HepG2 (cell line): Measurements from ENCODE around the gene NFKB1. TPM values are rescaled to one million over a fixed set of nuclear protein-coding genes. Genes with fewer than 3 reads are reported as not detected.

Experiments used
- ATAC-seq: fragments of 200-7000 bp; cut with Tn5 transposase; 3 replicates; pipeline ENCODE4 v1.9.1; 2020; ENCODE audit warnings: mild to moderate bottlenecking, moderate library complexity
- BruUV-seq: library from RNA; stranded (reverse); fragments of 400-500 nt; replicated peaks from 2 replicates; lab custom pipeline; 2021; lab: Mats Ljungman, UMichigan
- CTCF ChIA-PET: fragments of 300-600 bp; formaldehyde crosslinking; extraction: SDS; loops from one replicate; lab custom pipeline; 2021; ENCODE audit warnings: low total read pairs, inconsistent platforms, low intra/inter-chr PET ratio; lab: Yijun Ruan, JAX
- POLR2A ChIA-PET: fragments of 350-600 bp; sonication (Branson Sonifier 250); formaldehyde crosslinking; loops from one replicate; lab custom pipeline; 2020; ENCODE audit warnings: antibody characterized with exemption, inconsistent platforms; lab: Yijun Ruan, JAX
- DNase-seq: peaks from one replicate; pipeline ENCODE4 v3.0.0-alpha.2; 2015; ENCODE audit warnings: low spot score
- FAIRE-seq: peaks from 3 replicates; lab custom pipeline; 2011; peaks lifted over from hg19 to GRCh38; lab: Jason Lieb, UNC
- H2AFZ ChIP-seq: one replicate; pipeline ENCODE4 v1.6.1; 2011; ENCODE audit warnings: low read length, inconsistent platforms
- H3K27ac ChIP-seq: fragments of 300-600 bp; 3 replicates; pipeline ENCODE4 v1.8.0; 2011; ENCODE audit warnings: mixed run types, mild to moderate bottlenecking, mixed read lengths, low read length, inconsistent platforms; ENCODE audit not compliant: insufficient read depth; ENCODE audit errors: extremely low read length
- H3K27me3 ChIP-seq, 2 experiments: fragments of 200-600 bp in 1 of 2; 2 replicates in 1 of 2; 3 replicates in 1 of 2; pipeline versions ENCODE4 v1.6.0 to v1.8.0; 2011; ENCODE audit warnings: low read length in 2 of 2, mild to moderate bottlenecking in 2 of 2, moderate library complexity in 2 of 2, inconsistent platforms in 1 of 2; ENCODE audit not compliant: insufficient read depth in 2 of 2, control insufficient read depth in 1 of 2
- H3K36me3 ChIP-seq, 2 experiments: fragments of 200-600 bp in 1 of 2; replicated peaks in 1 of 2; 2 replicates in 1 of 2; 3 replicates in 1 of 2; pipeline versions ENCODE4 v1.5.1 to v1.8.0; 2011; ENCODE audit warnings: low read length in 2 of 2, inconsistent platforms in 1 of 2; ENCODE audit not compliant: insufficient read depth in 2 of 2, control insufficient read depth in 1 of 2
- H3K4me1 ChIP-seq: 2 replicates; pipeline ENCODE4 v1.5.1; 2012; ENCODE audit warnings: low read length, inconsistent platforms; ENCODE audit not compliant: insufficient read depth
- H3K4me2 ChIP-seq: 2 replicates; pipeline ENCODE4 v1.6.0; 2011; ENCODE audit warnings: low read depth, low read length, inconsistent platforms
- H3K4me3 ChIP-seq, 3 experiments: fragments of 200-600 bp in 1 of 3; sonication (generic), shearing (Covaris generic) in 1 of 3; replicated peaks in 1 of 3; 2 replicates each; pipeline ENCODE4 v1.5.1; 2011 to 2016; ENCODE audit warnings: low read length in 3 of 3, inconsistent platforms in 2 of 3, low read depth in 2 of 3, mild to moderate bottlenecking in 2 of 3, control low read depth in 1 of 3, mixed read lengths in 1 of 3; ENCODE audit not compliant: insufficient read depth in 1 of 3
- H3K79me2 ChIP-seq: one replicate; pipeline ENCODE4 v1.6.1; 2011; ENCODE audit warnings: low read length, inconsistent platforms; ENCODE audit not compliant: insufficient read depth
- H3K9ac ChIP-seq: 2 replicates; pipeline ENCODE4 v1.6.0; 2011; ENCODE audit warnings: mild to moderate bottlenecking, low read depth, low read length, inconsistent platforms; ENCODE audit not compliant: insufficient read depth
- H3K9me3 ChIP-seq: 2 replicates; pipeline ENCODE4 v1.5.1; 2012; ENCODE audit warnings: mild to moderate bottlenecking, low read length
- H4K20me1 ChIP-seq: 2 replicates; pipeline ENCODE4 v1.6.0; 2011; ENCODE audit warnings: inconsistent platforms, mild to moderate bottlenecking, low read length, moderate library complexity; ENCODE audit not compliant: insufficient read depth
- CAMTA2 ChIP-seq: sonication (generic); formaldehyde crosslinking; IDR thresholded peaks from 2 replicates; pipeline ENCODE4 v1.4.0; 2020; ENCODE audit warnings: mild to moderate bottlenecking, missing genetic modification reagents, borderline replicate concordance
- CBFB ChIP-seq: sonication (generic); formaldehyde crosslinking; IDR thresholded peaks from 2 replicates; pipeline ENCODE4 v1.4.0; 2020; ENCODE audit warnings: missing genetic modification reagents
- KDM4B ChIP-seq: sonication (generic); formaldehyde crosslinking; IDR thresholded peaks from 2 replicates; pipeline ENCODE4 v1.4.0; 2020; ENCODE audit warnings: missing genetic modification reagents
- MED8 ChIP-seq: sonication (generic); formaldehyde crosslinking; IDR thresholded peaks from 2 replicates; pipeline ENCODE4 v1.8.1; 2023; ENCODE audit warnings: mild to moderate bottlenecking, missing genetic modification reagents; ENCODE audit not compliant: insufficient replicate concordance
- MIXL1 ChIP-seq: IDR thresholded peaks from 2 replicates; pipeline ENCODE4 v1.6.1; 2016
- SP4 ChIP-seq: sonication (generic); formaldehyde crosslinking; IDR thresholded peaks from 2 replicates; pipeline ENCODE4 v1.8.1; 2023; ENCODE audit warnings: mild to moderate bottlenecking, missing genetic modification reagents
- SPEN ChIP-seq: sonication (generic); formaldehyde crosslinking; IDR thresholded peaks from 2 replicates; pipeline ENCODE4 v1.5.1; 2020; ENCODE audit warnings: low read depth, mild to moderate bottlenecking, missing genetic modification reagents
- TAF1 ChIP-seq: sonication (generic); formaldehyde crosslinking; IDR thresholded peaks from 2 replicates; pipeline ENCODE4 v1.4.0; 2020; ENCODE audit warnings: missing genetic modification reagents
- XBP1 ChIP-seq: sonication (generic); formaldehyde crosslinking; IDR thresholded peaks from 2 replicates; pipeline ENCODE4 v1.5.0; 2020; ENCODE audit warnings: missing genetic modification reagents
- ZEB1 ChIP-seq: IDR thresholded peaks from 2 replicates; pipeline ENCODE4 v1.6.1; 2012; ENCODE audit warnings: mild to moderate bottlenecking, low read depth, inconsistent platforms; ENCODE audit not compliant: insufficient replicate concordance
- ZKSCAN8 ChIP-seq: IDR thresholded peaks from 2 replicates; pipeline ENCODE4 v1.6.1; 2016; ENCODE audit warnings: borderline replicate concordance, missing genetic modification reagents, missing compliant biosample characterization
- ZNF260 ChIP-seq: sonication (generic); formaldehyde crosslinking; IDR thresholded peaks from 2 replicates; pipeline ENCODE4 v1.4.0; 2020; ENCODE audit warnings: missing genetic modification reagents, low read depth, mild to moderate bottlenecking, borderline replicate concordance
- ZNF30 ChIP-seq: sonication (generic); formaldehyde crosslinking; IDR thresholded peaks from 2 replicates; pipeline ENCODE4 v1.5.0; 2020; ENCODE audit warnings: mild to moderate bottlenecking, missing genetic modification reagents
- ZNF614 ChIP-seq: IDR thresholded peaks from 2 replicates; pipeline ENCODE4 v1.6.1; 2018; ENCODE audit warnings: missing biosample characterization, missing genetic modification reagents, inconsistent platforms, borderline replicate concordance
- ZNF652 ChIP-seq: IDR thresholded peaks from 2 replicates; pipeline ENCODE4 v1.6.1; 2016; ENCODE audit warnings: low read depth, borderline replicate concordance
- ZNF674 ChIP-seq: sonication (generic); formaldehyde crosslinking; IDR thresholded peaks from 2 replicates; pipeline ENCODE4 v1.5.0; 2020; ENCODE audit warnings: low read depth, mild to moderate bottlenecking, missing genetic modification reagents
- WGBS: methylation state at CpG from one replicate; pipeline ENCODE4 v1.1.6; 2017; ENCODE audit warnings: low lambda C conversion rate; 5-methylcytosine and 5-hydroxymethylcytosine counted together
- in situ Hi-C: cut with HindIII; loops from 2 replicates; pipeline ENCODE4 v1.10.0; 2017; ENCODE audit warnings: low pct_unique_long_range_greater_than_20kb; ENCODE audit not compliant: extremely low pct_ligation_motif_present
- intact Hi-C: fragments of 100-400 bp; cut with micrococcal nuclease; formaldehyde crosslinking; loops from one replicate; pipeline ENCODE4 v1.10.0; 2022; ENCODE audit not compliant: unreplicated experiment
- polyA plus RNA-seq, 8 experiments: library from polyadenylated mRNA; depleted of rRNA in 3 of 8; stranded (reverse) in 7 of 8; unstranded in 1 of 8; fragments of >200 nt; fragmentation: Illumina TruSeq in 4 of 8; extraction: Trizol in 4 of 8; gene quantifications; 2 replicates each; pipeline versions ENCODE4 v1.2.1 to v1.2.3, GENCODE V29; 2011 to 2016; ENCODE audit warnings: low read depth in 4 of 8, missing spikeins in 1 of 8, mixed read lengths in 1 of 8; ENCODE audit not compliant: insufficient read depth in 1 of 8
- total RNA-seq, 5 experiments: library from RNA; depleted of rRNA; stranded (reverse); fragments of >200 nt; fragmentation: Illumina TruSeq; extraction: Trizol; gene quantifications; 2 replicates each; pipeline ENCODE4 v1.2.3, GENCODE V29; 2016; ENCODE audit warnings: low read depth in 1 of 5
- TF ChIP-seq, protein P1 (sequence below): sonication (generic); formaldehyde crosslinking; IDR thresholded peaks from 2 replicates; pipeline ENCODE4 v1.5.0; 2020; ENCODE audit warnings: mild to moderate bottlenecking, missing genetic modification reagents, borderline replicate concordance
- TF ChIP-seq, protein P2 (sequence below): sonication (generic); formaldehyde crosslinking; IDR thresholded peaks from 2 replicates; pipeline ENCODE4 v1.4.0; 2020; ENCODE audit warnings: missing genetic modification reagents, mild to moderate bottlenecking, borderline replicate concordance

Gene NFKB1
- total and polyA plus RNA-seq, 2 of the 13 experiments (the other 11 are each of a cell fraction or from before 2014, with no cell fraction given) = 15.4 to 31.6 TPM

DNA sequence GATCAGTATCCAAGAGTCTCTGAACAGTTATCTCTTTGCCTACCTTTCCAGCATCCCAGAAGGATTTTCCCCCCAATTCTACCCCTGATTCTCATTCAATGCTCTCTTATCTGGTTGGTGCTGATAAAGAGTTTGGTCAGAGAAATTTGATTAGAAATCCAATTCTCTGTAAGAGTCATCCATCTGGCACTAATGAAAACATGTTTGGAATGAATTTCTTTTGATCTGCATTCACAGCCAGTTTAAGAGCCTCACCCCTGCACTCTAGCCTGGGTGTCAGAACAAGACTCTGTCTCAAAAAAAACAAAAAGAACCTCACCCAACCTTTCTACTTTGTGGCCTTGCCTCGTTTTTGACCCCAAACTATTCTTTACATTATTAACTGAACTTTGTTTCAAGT lies 137.5 kb downstream of the NFKB1 start:
- Histone ChIP-seq H4K20me1 (no peaks in the 10 kb centered on the region), H3K9ac (no peak overlapping the region), H3K27ac (no peak overlapping the region), H3K4me1 (no peaks in the 10 kb centered on the region), H3K79me2 (no peaks in the 10 kb centered on the region), H3K9me3 (no peaks in the 10 kb centered on the region), H3K4me2 (no peak overlapping the region), H2AFZ (no peak overlapping the region), H3K4me3 (no peak overlapping the region), H3K27me3 (no peaks in the 10 kb centered on the region), H3K36me3 (peaks cover 4 to 22% of the 10 kb centered on the region in 2 experiments; a peak in 4 of 5 replicates)
- BruUV-seq = no TSS peak
- TF ChIP-seq ZNF260 (CRISPR knock-in tag) (no peak), ZEB1 (no peak), ZNF30 (CRISPR knock-in tag) (no peak), MIXL1 (CRISPR knock-in tag) (no peak), TAF1 (CRISPR knock-in tag) (no peak), SPEN (CRISPR knock-in tag) (no peak), CBFB (CRISPR knock-in tag) (no peak), ZNF614 (no peak), ZNF652 (CRISPR knock-in tag) (no peak), ZKSCAN8 (CRISPR knock-in tag) (no peak), MED8 (no peak), ZNF674 (CRISPR knock-in tag) (no peak), SP4 (CRISPR knock-in tag) (no peak), CAMTA2 (CRISPR knock-in tag) (no peak), KDM4B (CRISPR knock-in tag) (no peak), XBP1 (CRISPR knock-in tag) (no peak)
- TF ChIP-seq, protein P1, sequence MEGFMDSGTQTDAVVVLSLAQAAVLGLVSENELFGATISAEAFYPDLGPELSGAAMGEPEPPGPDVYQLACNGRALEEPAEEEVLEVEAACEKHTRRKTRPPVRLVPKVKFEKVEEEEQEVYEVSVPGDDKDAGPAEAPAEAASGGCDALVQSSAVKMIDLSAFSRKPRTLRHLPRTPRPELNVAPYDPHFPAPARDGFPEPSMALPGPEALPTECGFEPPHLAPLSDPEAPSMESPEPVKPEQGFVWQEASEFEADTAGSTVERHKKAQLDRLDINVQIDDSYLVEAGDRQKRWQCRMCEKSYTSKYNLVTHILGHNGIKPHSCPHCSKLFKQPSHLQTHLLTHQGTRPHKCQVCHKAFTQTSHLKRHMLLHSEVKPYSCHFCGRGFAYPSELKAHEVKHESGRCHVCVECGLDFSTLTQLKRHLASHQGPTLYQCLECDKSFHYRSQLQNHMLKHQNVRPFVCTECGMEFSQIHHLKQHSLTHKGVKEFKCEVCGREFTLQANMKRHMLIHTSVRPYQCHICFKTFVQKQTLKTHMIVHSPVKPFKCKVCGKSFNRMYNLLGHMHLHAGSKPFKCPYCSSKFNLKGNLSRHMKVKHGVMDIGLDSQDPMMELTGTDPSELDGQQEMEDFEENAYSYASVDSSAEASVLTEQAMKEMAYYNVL = no peak
- TF ChIP-seq, protein P2, sequence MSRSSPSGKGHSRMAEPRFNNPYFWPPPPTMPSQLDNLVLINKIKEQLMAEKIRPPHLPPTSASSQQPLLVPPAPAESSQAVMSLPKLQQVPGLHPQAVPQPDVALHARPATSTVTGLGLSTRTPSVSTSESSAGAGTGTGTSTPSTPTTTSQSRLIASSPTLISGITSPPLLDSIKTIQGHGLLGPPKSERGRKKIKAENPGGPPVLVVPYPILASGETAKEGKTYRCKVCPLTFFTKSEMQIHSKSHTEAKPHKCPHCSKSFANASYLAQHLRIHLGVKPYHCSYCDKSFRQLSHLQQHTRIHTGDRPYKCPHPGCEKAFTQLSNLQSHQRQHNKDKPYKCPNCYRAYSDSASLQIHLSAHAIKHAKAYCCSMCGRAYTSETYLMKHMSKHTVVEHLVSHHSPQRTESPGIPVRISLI (CRISPR knock-in tag) = no peak
- intact Hi-C loops = no loop called here
- in situ Hi-C loops = no loop called here
- WGBS = 75% methylated on average over 1 of the region's 1 CpG
- POLR2A ChIA-PET = no interaction called here
- FAIRE-seq = no peak
- CTCF ChIA-PET = no interaction called here
- DNase-seq = no peak
- no peak for ATAC-seq
